Tibial nerve (tissue), 4 donors: ENCODE data around the gene AP3S2. TPM values are rescaled to one million over a fixed set of nuclear protein-coding genes. Genes with fewer than 3 reads are reported as not detected.
"Not testable (repeated sequence)": the region's sequence is repeated elsewhere in the genome, so short reads cannot be mapped to it uniquely, and the experiment has no call there.

Experiments used
- DNase-seq, 2 donors: peaks; one replicate each; pipeline ENCODE4 v3.0.0-alpha.2; 2019; ENCODE audit warnings: low spot score in 2 of 2
- H3K27ac ChIP-seq, 4 donors: fragments of 200-600 bp; sonication (generic) in 3 of 4; one replicate each; pipeline ENCODE4 v1.5.1; 2017 to 2019; ENCODE audit warnings: mild to moderate bottlenecking in 1 of 4
- H3K27me3 ChIP-seq, 2 donors: fragments of 200-600 bp; sonication (generic) in 1 of 2; one replicate each; pipeline versions ENCODE4 v1.5.1 to v1.6.0; 2017 to 2019
- H3K36me3 ChIP-seq, 3 donors: fragments of 200-600 bp; sonication (generic); one replicate each; pipeline ENCODE4 v1.5.1; 2018 to 2019
- H3K4me1 ChIP-seq, 4 donors: fragments of 200-600 bp; sonication (generic) in 3 of 4; one replicate each; pipeline ENCODE4 v1.5.1; 2017 to 2019
- H3K4me3 ChIP-seq, 4 donors: fragments of 200-600 bp; sonication (generic) in 3 of 4; one replicate each; pipeline ENCODE4 v1.5.1; 2017 to 2019; ENCODE audit warnings: mild to moderate bottlenecking in 1 of 4, moderate library complexity in 1 of 4
- H3K9me3 ChIP-seq, 4 donors: fragments of 200-600 bp; sonication (generic) in 3 of 4; one replicate each; pipeline ENCODE4 v1.5.1; 2017 to 2019
- EP300 ChIP-seq, 2 donors: sonication (generic); formaldehyde crosslinking; IDR thresholded peaks; one replicate each; pipeline ENCODE4 v1.6.1; 2017; ENCODE audit warnings: antibody characterized with exemption in 2 of 2, mild to moderate bottlenecking in 1 of 2
- POLR2A ChIP-seq, 2 donors: fragments of 450-650 bp; IDR thresholded peaks; one replicate each; pipeline ENCODE4 v1.6.1; 2017; ENCODE audit warnings: antibody characterized with exemption in 2 of 2, mild to moderate bottlenecking in 2 of 2, moderate library complexity in 2 of 2
- WGBS, 2 donors: methylation state at CpG; one replicate each; pipeline ENCODE4 v1.1.5; 2018; 5-methylcytosine and 5-hydroxymethylcytosine counted together
- total RNA-seq, 4 donors: library from RNA; depleted of rRNA; stranded (reverse); fragments of >200 nt; gene quantifications; one replicate each; pipeline ENCODE4 v1.1.0, GENCODE V29; 2016
- TF ChIP-seq, protein P1 (sequence below), 5 experiments: fragments of 200-600 bp in 3 of 5; fragments of 450-650 bp in 2 of 5; sonication (generic) in 3 of 5; IDR thresholded peaks; one replicate each; pipeline ENCODE4 v1.5.1; 2016 to 2019; ENCODE audit warnings: antibody characterized with exemption in 5 of 5, mild to moderate bottlenecking in 3 of 5, moderate library complexity in 2 of 5

Gene AP3S2
- total RNA-seq, 4 donors from 2014 or later = 49.2 to 61.4 (median 52.2) TPM

DNA sequence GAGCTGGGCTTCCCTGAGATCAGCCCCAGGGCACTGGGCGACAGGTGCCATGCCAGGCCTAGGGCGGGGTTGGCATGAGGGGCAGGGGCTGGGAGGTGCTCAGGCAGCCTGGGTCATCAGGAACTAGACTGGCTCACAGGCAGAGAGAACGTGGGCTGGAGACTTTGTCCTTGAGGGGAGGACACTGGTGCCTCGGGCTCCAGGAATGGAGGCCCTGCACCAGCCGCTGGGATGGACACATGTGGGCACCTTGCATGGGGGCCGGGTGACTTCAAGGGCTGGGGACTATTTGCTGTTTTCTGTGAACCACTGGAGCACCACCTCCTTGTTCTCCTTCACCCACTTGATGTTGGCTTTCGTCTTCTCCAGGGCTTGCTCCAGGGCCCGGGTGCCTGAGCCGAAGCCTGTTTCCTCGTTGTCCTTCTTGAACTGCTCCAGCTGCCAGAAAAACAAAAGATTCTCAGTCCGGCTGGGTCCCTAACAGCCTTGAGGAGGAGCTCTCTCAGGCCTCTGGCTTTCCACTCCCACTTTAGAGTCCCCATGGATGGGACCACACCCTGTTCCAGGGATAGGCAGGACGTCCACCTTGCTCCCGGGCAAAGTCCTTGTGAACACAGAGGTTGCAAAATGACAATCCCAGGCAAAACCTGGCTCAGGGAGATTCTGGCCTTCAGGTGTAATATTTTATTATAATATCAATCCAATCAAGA is 108.6 kb downstream of the AP3S2 start:
- TF ChIP-seq, protein P1, sequence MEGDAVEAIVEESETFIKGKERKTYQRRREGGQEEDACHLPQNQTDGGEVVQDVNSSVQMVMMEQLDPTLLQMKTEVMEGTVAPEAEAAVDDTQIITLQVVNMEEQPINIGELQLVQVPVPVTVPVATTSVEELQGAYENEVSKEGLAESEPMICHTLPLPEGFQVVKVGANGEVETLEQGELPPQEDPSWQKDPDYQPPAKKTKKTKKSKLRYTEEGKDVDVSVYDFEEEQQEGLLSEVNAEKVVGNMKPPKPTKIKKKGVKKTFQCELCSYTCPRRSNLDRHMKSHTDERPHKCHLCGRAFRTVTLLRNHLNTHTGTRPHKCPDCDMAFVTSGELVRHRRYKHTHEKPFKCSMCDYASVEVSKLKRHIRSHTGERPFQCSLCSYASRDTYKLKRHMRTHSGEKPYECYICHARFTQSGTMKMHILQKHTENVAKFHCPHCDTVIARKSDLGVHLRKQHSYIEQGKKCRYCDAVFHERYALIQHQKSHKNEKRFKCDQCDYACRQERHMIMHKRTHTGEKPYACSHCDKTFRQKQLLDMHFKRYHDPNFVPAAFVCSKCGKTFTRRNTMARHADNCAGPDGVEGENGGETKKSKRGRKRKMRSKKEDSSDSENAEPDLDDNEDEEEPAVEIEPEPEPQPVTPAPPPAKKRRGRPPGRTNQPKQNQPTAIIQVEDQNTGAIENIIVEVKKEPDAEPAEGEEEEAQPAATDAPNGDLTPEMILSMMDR (IDR thresholded peaks at IDR 0.05) = no peak
- TF ChIP-seq EP300 (IDR thresholded peaks at IDR 0.05) (no peak), POLR2A (IDR thresholded peaks at IDR 0.05) (no peak)
- no peak overlapping the region for H3K4me3 ChIP-seq
- peaks cover 0 to 11% (median 0%) of the 10 kb centered on the region in 4 donors for H3K9me3 ChIP-seq
- H3K27me3 ChIP-seq = no peaks in the 10 kb centered on the region
- no peaks in the 10 kb centered on the region for H3K4me1 ChIP-seq
- H3K27ac ChIP-seq = peak overlapping the region in 2 of 4 donors; percentile 51 to 53
- H3K36me3 ChIP-seq = peaks cover 0 to 38% (median 0%) of the 10 kb centered on the region in 3 donors
- no peak for DNase-seq
- 62 to 67% methylated on average over 13 of the region's 13 CpGs for WGBS, 2 donors

DNA sequence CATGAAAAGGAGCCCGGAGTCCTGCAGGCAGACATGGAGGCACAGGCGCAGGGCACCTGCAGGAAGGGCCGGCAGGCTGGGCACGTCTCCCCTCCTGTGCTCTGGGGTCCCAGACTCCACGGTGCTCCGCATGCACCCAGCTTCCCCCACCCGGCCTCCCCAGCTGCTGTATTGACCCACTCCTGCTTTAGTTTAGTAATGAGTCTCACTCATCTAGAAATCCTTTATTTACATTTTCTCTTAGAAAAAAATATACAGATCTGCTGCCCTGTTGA is 109.2 kb downstream of the AP3S2 start:
- Histone ChIP-seq H3K4me1 (no peaks in the 10 kb centered on the region), H3K9me3 (peaks cover 0 to 11% (median 0%) of the 10 kb centered on the region in 4 donors), H3K27ac (peak overlapping the region in 2 of 4 donors; percentile 51 to 53), H3K4me3 (no peak overlapping the region), H3K36me3 (peaks cover 0 to 35% (median 0%) of the 10 kb centered on the region in 3 donors), H3K27me3 (no peaks in the 10 kb centered on the region)
- TF ChIP-seq, protein P1 (IDR thresholded peaks at IDR 0.05) = no peak
- no peak for TF ChIP-seq POLR2A (IDR thresholded peaks at IDR 0.05)
- TF ChIP-seq EP300 (IDR thresholded peaks at IDR 0.05) = no peak
- no peak for DNase-seq
- WGBS, 2 donors = 91 to 93% methylated on average over 7 of the region's 7 CpGs

DNA sequence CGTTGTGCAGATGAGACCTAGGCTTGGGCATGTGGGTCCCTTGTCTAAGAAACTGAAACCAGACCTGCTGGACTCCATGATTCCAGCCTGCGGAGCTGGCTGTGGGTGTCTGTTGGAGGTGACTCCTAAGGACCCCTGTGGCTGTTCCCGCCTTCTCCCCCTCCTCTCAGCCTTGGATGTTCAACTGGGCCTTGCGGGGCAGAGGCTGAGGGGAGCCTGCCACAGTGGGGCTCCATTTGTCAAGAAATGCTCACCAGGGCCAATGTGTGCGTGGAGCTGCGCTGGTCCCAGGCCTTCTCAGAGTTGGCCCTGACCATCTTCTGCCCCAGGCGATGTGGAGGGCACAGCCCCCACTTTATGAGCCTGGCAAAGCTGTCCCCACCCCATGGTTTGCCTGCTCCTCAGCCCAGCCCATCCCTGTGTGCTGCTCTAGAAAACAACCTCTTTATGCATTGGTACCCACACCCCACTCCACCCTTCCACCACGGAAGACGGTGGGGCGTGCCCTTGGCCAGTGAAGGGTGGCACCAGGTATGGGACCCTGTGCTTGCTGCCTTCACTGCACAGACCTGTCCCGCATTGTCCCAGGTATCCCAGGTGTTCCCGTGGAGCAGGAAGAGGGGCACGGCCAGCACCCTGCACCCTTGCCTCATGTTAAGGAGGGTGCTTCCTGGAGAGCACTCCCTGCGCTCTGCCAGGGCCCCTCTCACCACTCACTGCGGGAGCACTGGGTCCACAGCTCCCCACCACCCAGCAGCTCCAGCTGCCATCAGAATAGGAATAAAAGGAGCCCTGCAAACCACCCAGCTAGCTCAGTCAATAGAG is 109.7 kb downstream of the AP3S2 start:
- TF ChIP-seq POLR2A (IDR thresholded peaks at IDR 0.05) (no peak), EP300 (IDR thresholded peaks at IDR 0.05) (no peak)
- TF ChIP-seq, protein P1 (IDR thresholded peaks at IDR 0.05) = no peak
- Histone ChIP-seq H3K4me3 (no peak overlapping the region), H3K27ac (peak overlapping the region in 2 of 4 donors; percentile 15 to 53), H3K4me1 (no peaks in the 10 kb centered on the region), H3K27me3 (no peaks in the 10 kb centered on the region), H3K36me3 (peaks cover 0 to 31% (median 0%) of the 10 kb centered on the region in 3 donors), H3K9me3 (peaks cover 0 to 11% (median 0%) of the 10 kb centered on the region in 4 donors)
- WGBS, 2 donors = 81 to 85% methylated on average over 12 to 15 of the region's 15 CpGs
- DNase-seq = no peak

DNA sequence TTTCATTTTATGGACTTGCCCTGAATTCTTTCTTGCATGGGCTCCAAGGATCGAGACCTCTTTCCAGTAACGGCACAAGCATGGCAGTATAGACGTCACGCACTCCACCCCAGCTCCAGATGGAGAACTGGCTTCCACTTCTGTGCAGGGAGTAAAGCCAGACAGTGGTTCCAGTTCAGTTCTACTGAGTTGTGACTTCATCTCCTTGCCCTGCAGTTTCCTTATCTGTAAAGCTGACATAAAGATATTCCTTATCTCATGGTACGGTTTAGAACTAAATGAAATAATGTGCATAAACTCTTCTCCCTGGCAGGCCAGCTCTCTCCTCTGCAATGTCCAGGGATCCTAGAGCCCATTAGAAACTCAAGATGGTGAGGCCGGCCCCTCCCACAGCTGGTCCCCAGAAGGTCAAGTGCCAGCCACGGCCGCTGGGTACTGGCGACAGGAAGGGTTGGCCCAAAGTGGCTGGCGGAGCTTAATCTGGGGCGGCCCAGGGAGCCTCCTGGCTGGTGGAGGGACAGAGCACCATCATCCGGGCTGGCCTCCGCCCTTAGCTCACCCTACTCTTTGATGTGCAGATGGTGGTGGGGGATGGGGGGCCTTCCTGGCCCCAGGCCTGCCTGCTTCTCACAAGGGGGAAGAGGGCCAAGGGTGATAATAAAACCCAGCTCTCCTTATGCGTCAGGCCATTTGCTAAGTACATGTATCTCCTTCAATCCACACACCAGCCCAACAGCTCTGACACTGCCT is 110.5 kb downstream of the AP3S2 start:
- peak overlapping the region in 1 of 4 donors; percentile 53 for H3K27ac ChIP-seq
- DNase-seq = no peak
- no peaks in the 10 kb centered on the region for H3K4me1 ChIP-seq
- peaks cover 0 to 23% (median 0%) of the 10 kb centered on the region in 3 donors for H3K36me3 ChIP-seq
- H3K27me3 ChIP-seq = no peaks in the 10 kb centered on the region
- WGBS, 2 donors = 59 to 68% methylated on average over 14 of the region's 14 CpGs
- H3K9me3 ChIP-seq = peaks cover 0 to 6% (median 0%) of the 10 kb centered on the region in 4 donors
- no peak overlapping the region for H3K4me3 ChIP-seq
- TF ChIP-seq, protein P1 (IDR thresholded peaks at IDR 0.05) = no peak

DNA sequence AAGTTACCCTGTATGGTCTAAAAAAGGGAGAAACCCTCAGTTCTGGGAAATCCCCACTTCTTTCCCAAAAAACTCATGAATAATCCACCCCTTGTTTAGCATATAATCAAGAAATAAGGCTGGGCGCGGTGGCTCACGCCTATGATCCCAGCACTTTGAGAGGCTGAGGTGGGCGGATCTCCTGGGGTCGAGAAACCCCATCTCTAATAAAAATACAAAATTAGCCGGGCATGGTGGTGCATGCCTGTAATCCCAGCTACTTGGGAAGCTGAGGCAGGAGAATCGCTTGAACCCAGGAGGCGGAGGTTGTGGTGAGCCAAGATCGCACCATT is 111.2 kb downstream of the AP3S2 start:
- WGBS, 2 donors = 93 to 95% methylated on average over 9 of the region's 9 CpGs
- not testable (repeated sequence) for H3K27ac ChIP-seq, H3K27me3 ChIP-seq, H3K9me3 ChIP-seq, H3K4me3 ChIP-seq, DNase-seq, H3K4me1 ChIP-seq
- H3K36me3 ChIP-seq = peaks cover 0 to 16% (median 0%) of the 10 kb centered on the region in 3 donors
